PFSK-1 (cell line): ENCODE data around the gene HDAC2.

ENCODE experiments used
- POLR2AphosphoS5 ChIP-seq: IDR thresholded peaks from 2 replicates; pipeline ENCODE4 v1.6.1; 2012; ENCODE audit warnings: low read depth, mild to moderate bottlenecking, control low read depth, low read length, moderate library complexity
- TAF1 ChIP-seq: IDR thresholded peaks from 2 replicates; pipeline ENCODE4 v1.6.1; 2012; ENCODE audit warnings: low read length, control low read depth, borderline replicate concordance; ENCODE audit not compliant: insufficient read depth

GRCh38 chr6:113982055-113982550 lies 11.2 kb upstream of the HDAC2 start:
- TF ChIP-seq POLR2AphosphoS5 (no peak), TAF1 (no peak)
